ENCODE data around the gene OR9A2. TPM values are rescaled to one million over a fixed set of nuclear protein-coding genes. Genes with fewer than 3 reads are reported as not detected.

OR9A2 gene
- total RNA-seq, 4 donors from 2014 or later = not detected

- intact Hi-C loops (cut with DNase I) = no loop called here
- H3K9me3 ChIP-seq = no peaks in the 10 kb centered on the region
- H3K4me1 ChIP-seq = peaks cover 0 to 21% (median 18%) of the 10 kb centered on the region in 4 donors
- no peak for DNase-seq (ENCODE audit: extremely low spot score)
- no peak overlapping the region for H3K4me3 ChIP-seq
- 79% methylated on average over 3 of the region's 3 CpGs for WGBS
- no peak for TF ChIP-seq CTCF (IDR thresholded peaks at IDR 0.05)
- TF ChIP-seq POLR2A (IDR thresholded peaks at IDR 0.05; ENCODE audit: low read depth) = no peak
- TF ChIP-seq EP300 (IDR thresholded peaks at IDR 0.05) = no peak
- no peak for TF ChIP-seq POLR2AphosphoS5 (IDR thresholded peaks at IDR 0.05)
- no peaks in the 10 kb centered on the region for H3K27me3 ChIP-seq
- H3K27ac ChIP-seq (replicated peaks in 1 of 4) = no peak overlapping the region
- H3K36me3 ChIP-seq = no peaks in the 10 kb centered on the region
These were observed 10.9 kb downstream of the OR9A2 start for GRCh38 chr7:143015926-143016490.

DNA sequence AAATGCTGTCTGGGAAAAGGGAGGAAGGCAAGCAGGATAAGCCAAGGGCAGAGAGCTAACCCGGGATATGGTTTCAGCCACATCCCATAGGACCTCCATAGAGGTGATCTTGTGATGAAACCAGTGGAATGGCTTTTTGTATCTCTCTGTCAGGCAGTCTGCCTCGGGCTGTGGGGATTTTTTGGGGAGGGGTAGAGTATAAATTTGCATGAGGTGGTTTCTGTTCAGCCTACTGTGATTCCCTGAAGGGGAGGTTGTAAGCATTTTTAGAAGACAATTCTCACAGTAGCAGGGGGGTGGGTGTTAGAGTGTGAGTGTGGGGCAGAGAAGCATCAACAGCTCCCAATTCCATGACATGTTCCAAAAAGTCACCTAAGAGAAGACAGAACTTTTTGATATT, 11.8 kb downstream of the OR9A2 start:
- no peaks in the 10 kb centered on the region for H3K27me3 ChIP-seq
- 74% methylated on average over 2 of the region's 2 CpGs for WGBS
- H3K4me1 ChIP-seq = peaks cover 0 to 21% (median 18%) of the 10 kb centered on the region in 4 donors
- H3K36me3 ChIP-seq = no peaks in the 10 kb centered on the region
- H3K27ac ChIP-seq (replicated peaks in 1 of 4) = no peak overlapping the region
- H3K4me3 ChIP-seq = no peak overlapping the region
- no peaks in the 10 kb centered on the region for H3K9me3 ChIP-seq
- intact Hi-C loops (cut with DNase I) = no loop called here
- DNase-seq (ENCODE audit: extremely low spot score) = no peak
- TF ChIP-seq POLR2AphosphoS5 (IDR thresholded peaks at IDR 0.05) = no peak
- TF ChIP-seq POLR2A (IDR thresholded peaks at IDR 0.05; ENCODE audit: low read depth) = no peak
- TF ChIP-seq CTCF (IDR thresholded peaks at IDR 0.05) = no peak
- TF ChIP-seq EP300 (IDR thresholded peaks at IDR 0.05) = no peak

- Histone ChIP-seq H3K27ac (replicated peaks in 1 of 4) (peak overlapping the region; percentile 40 to 63 (median 46)), H3K4me3 (no peak overlapping the region), H3K36me3 (no peaks in the 10 kb centered on the region), H3K27me3 (no peaks in the 10 kb centered on the region), H3K4me1 (peaks cover 0 to 21% (median 18%) of the 10 kb centered on the region in 4 donors), H3K9me3 (no peaks in the 10 kb centered on the region)
- TF ChIP-seq POLR2A (IDR thresholded peaks at IDR 0.05; ENCODE audit: low read depth) (no peak), EP300 (IDR thresholded peaks at IDR 0.05) (no peak), CTCF (IDR thresholded peaks at IDR 0.05) (no peak), POLR2AphosphoS5 (IDR thresholded peaks at IDR 0.05) (no peak)
- intact Hi-C loops (cut with DNase I) = no loop called here
- 44% methylated on average over 5 of the region's 5 CpGs for WGBS
- no peak for DNase-seq (ENCODE audit: extremely low spot score)
These were observed 13.0 kb downstream of the OR9A2 start for GRCh38 chr7:143013893-143014292.

DNA sequence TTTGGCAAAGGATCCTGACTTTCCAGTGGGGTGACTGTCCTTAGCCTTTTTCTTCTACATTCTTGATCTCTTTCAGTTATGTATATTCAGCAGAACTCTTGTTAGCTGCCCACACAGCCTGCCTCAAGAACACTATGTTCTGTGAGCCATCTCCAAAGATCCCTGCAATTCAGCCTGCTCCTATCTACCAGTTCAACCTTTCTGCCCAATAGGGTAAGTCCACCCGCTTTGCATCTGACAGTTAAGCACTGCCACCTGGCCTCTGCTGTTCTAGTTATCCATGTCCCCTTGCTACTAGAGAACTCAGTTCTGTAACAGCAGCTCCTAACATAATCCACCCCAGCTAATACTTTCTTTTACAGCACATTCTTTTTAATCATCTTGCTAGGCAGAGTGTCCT, 13.5 kb downstream of the OR9A2 start:
- DNase-seq (ENCODE audit: extremely low spot score) = no peak
- intact Hi-C loops (cut with DNase I) = no loop called here
- Histone ChIP-seq H3K4me3 (no peak overlapping the region), H3K27ac (replicated peaks in 1 of 4) (peak overlapping the region; percentile 40 to 63 (median 46)), H3K36me3 (no peaks in the 10 kb centered on the region), H3K4me1 (peaks cover 0 to 21% (median 18%) of the 10 kb centered on the region in 4 donors), H3K9me3 (no peaks in the 10 kb centered on the region), H3K27me3 (no peaks in the 10 kb centered on the region)
- TF ChIP-seq CTCF (IDR thresholded peaks at IDR 0.05) (no peak), POLR2A (IDR thresholded peaks at IDR 0.05; ENCODE audit: low read depth) (no peak), POLR2AphosphoS5 (IDR thresholded peaks at IDR 0.05) (no peak), EP300 (IDR thresholded peaks at IDR 0.05) (no peak)
- 63% methylated on average over 1 of the region's 1 CpG for WGBS

DNA sequence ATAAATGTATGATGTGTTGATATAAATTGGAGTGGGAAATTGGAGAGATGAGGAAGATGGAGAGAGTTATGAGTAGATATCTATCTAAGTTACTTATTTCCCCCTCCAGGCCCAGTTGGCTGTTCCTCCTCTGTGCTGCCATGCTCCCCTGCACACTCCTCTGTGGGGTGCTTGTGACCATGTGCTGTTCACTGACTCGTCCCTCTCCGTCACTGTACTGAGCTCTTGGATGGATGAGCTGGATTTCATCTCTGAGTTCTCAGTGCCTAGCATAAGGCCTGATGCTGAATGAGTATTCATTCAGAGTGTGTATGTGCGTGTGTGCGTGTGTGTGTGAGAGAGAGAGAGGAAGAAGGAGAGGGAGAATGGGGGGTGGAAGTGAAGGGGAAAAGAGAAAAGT, 14.5 kb downstream of the OR9A2 start:
- intact Hi-C loops (cut with DNase I) = no loop called here
- WGBS = 89% methylated on average over 4 of the region's 4 CpGs
- TF ChIP-seq EP300 (IDR thresholded peaks at IDR 0.05) = no peak
- no peak for TF ChIP-seq CTCF (IDR thresholded peaks at IDR 0.05)
- no peak for TF ChIP-seq POLR2A (IDR thresholded peaks at IDR 0.05; ENCODE audit: low read depth)
- no peak for TF ChIP-seq POLR2AphosphoS5 (IDR thresholded peaks at IDR 0.05)
- Histone ChIP-seq H3K27ac (replicated peaks in 1 of 4) (no peak overlapping the region), H3K36me3 (no peaks in the 10 kb centered on the region), H3K9me3 (no peaks in the 10 kb centered on the region), H3K27me3 (no peaks in the 10 kb centered on the region), H3K4me1 (peaks cover 0 to 21% (median 21%) of the 10 kb centered on the region in 4 donors), H3K4me3 (no peak overlapping the region)
- no peak for DNase-seq (ENCODE audit: extremely low spot score)

All from esophagus muscularis mucosa (tissue), 4 donors.